CD4-positive, alpha-beta T cell treated with Interleukin-1 beta for 1 hour (primary cell): Measurements from ENCODE around the gene SLAMF7.
"Not testable (repeated sequence)": the region's sequence is repeated elsewhere in the genome, so short reads cannot be mapped to it uniquely, and the experiment has no call there.

Source experiments
- DNase-seq, 2 donors: peaks; one replicate each; pipeline ENCODE4 v3.0.0-alpha.2; 2020 to 2022

The SLAMF7 gene

DNA sequence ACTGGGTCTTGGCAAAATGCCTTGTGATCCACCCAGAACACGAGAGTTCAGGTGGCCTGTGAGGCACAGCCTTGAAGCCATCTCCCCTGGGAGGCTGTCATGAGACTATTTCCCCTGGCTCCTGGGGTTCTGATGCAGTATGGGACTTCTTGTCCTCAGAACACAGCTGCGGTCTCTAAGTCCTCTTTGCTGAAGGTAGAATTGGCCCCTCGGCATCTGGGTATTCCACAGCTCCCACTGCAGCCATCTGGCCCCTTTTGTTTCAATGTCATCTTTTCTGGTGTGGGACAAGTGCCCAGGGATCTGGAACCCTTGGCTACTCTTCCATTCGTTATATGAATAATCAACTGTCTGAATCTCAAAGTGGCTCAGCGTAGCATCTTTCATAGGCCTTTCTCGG is 39.9 kb downstream of the SLAMF7 start:
- DNase-seq, result no peak

DNA sequence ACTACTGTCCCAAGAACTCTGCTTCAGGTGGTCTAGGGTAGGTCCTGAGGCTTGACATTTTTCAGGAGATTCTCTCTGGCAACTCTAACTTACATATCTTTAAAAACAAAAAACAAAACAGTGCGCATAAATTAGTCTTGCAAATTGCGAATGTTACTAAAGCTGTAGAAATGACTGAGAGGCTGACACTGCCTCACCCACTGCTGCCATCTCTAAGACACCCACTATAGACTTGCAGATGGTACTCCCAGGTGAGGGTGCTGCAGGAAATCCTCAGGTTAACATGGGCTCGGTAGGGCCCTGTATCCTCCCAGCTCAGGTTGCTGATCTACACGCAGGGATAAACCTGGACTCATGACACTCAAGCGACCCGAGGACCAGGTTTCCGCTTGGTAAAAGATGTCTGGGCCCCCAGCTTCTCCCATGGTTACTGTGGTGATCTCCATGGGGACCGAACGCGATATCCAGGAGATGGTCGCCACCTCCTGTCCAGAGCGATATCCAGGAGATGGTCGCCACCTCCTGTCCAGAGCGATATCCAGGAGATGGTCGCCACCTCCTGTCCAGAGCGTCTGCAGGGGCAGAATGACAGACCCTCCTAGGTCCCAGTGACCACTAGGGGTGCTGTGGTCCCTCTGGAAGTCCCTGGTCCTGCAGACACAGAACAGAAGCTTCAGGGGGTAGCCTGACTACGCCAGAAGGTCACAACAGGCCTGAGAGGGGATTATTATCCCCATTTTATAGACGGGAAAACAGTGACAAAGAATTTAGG is 40.8 kb downstream of the SLAMF7 start:
- peak; percentile 49 to 50 for DNase-seq

DNA sequence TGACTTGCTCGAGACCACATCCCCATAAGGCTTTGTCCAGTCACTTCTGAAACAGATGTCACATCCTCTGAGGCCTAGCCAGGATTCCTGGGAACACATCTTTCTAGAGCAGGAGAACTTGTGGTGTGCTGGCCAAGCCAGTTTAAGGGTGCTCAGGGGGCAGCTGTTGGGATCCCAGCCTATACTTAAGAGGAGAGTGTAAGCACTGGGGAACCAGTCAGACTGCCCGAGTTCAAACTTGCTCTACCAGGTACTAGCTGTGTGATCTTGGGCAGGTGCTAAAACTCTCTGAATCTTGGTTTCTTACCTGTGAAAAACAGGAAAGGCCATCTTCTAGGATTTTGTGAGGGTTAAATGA is 41.3 kb downstream of the SLAMF7 start:
- DNase-seq, result no peak

DNA sequence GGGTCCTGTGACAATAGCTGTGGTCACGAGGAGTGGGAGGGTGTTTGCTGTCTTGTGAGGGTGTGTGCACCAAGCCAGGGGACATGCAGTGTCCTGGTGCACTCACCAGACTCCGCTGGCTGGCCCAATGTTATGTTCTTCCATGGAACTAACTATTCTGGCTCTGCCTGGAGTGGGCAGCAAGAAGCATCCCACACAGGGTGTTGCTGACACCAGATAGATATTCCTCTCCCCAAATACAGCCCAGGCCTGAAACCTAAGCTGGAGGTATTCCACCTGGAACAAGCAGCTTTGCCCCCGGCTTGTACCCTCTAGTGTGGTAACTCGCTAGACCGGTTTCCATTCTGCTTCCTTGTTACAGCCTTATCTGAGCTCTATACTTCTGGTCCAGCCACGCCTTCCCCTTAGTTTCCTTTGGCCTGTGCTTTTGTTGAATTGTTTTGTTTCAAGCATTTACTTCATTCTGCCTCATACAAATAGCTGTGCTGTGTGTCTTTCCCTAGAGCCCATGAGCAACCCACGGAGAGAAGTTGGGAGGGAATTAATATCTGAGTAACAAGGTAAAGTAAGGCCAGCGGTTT is 42.2 kb downstream of the SLAMF7 start:
- no peak for DNase-seq

DNA sequence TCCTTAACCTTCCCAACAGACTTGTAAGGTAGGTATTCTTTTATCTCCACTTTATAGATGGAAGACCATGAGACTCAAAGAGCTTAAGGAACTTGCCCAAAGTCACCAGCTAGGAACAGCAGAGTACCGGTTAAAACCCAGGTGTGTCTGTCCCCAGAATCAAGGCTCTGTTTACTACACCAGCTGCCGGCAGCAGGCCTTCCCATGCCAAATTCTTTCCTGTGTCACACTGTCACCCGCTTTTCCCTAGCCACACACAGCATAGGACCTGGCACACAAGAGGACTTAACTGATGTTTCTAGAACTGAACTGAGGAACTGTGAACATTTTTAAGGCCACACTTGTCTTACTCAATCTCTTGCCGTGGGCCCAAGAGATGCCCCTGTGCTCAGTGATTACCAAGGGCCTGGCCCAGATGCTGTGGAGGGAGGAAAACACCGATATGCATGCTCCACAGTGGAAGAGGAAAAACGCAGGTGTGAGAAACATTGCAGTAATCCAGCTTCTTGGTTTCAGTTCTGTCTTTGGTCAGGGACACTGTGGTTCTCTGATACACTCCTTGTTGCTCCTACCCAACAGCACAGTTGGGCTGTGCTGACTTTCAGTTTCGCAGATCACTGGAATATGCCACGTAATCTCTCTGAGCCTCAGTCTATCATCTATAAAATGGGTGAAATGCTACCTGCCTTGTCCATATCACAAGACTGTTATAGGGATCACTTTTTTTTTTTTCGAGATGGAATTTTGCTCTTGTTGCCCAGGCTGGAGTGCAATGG is 43.1 kb downstream of the SLAMF7 start:
- peak; percentile 44 to 61 for DNase-seq

DNA sequence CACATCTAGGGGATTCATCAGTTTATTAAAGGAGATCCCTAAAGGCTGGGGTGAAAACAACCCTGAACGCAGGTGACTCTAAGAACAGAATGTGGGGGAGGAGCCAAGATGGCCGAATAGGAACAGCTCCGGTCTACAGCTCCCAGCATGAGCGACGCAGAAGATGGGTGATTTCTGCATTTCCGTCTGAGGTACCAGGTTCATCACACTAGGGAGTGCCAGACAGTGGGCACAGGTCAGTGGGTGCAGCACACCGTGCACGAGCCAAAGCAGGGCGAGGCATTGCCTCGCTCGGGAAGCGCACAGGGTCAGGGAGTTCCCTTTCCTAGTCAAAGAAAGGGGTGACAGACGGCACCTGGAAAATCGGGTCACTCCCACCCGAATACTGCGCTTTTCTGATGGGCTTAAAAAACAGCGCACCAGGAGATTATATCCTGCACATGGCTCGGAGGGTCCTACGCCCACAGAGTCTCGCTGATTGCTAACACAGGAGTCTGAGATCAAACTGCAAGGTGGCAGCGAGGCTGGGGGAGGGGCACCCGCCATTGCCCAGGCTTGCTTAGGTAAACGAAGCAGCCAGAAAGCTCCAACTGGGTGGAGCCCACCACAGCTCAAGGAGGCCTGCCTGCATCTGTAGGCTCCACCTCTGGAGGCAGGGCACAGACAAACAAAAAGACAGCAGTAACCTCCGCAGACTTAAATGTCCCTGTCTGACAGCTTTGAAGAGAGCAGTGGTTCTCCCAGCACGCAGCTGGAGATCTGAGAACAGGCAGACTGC is 44.1 kb downstream of the SLAMF7 start:
- DNase-seq, result not testable (repeated sequence)

DNA sequence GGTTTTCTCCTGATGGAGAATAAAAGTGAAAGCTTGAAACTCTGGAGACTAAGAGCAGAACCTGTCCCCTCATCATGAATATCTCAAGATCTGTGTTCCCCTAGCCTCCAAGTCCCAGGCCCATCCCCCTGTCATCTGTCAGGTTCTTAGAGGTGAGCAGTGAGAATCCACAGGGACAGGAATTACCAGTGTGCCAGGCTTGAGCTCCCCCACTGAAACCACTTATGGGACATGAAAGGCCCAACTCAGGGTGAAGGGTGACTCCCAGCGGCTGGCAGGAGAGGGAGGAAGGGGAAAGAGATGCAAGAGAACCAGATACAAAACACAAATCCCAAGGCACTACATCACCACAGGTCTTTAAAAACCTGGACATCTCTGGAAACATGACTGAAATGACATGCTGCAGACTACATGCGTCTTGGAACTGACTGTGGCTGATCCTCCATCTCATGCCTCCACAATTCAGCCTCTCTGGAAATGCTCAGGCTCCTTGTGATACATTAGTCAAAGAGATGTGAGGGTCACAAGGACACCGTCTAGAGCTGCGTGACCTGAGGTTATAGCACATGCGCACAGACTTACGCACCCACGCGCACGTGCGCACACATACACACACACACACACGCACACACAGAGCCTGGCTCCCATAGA is 50.1 kb downstream of the SLAMF7 start:
- DNase-seq, result no peak

DNA sequence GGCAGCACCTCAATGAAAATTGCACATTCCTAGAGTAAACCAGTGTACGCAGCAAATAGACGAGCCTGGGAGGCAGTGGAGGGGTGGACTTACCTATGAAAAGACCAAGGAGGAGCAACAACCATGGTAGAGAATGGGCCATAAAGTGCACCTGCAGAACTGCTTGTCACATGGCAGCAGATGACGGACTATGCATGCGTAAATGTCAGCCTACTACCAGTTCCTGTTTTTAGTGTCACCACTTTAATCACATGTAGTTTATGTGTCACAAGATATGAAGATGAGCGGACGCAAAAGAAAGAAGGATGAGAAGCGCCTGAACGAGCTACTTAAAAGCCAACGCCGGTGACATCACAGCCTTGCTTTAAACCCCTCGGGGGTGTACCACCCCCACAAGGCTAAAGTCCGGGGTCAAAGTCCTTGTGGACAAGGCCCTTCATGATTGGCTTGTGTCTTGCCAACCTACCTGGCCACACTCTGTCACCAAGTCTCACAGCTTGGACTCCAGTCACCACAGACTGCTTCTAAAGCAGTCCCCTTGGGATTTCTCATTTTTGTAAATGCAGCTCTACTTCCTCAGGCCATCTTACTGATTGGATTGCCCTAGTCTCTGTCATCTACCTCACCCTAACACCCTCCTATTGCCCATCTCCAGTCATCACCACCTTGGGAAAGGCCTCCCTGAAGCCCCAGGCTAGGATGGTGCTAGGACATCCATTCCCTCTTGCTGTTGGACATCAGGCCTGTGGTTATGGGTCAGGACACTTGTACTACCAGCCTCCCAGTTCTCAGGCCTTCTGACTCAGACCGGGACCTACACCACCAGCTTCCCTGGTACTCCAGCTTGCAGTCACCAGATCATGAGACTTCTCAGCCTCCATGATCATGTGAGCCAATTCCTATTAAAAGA is 50.9 kb downstream of the SLAMF7 start:
- peak in 1 of 2 donors; percentile 83 for DNase-seq

DNA sequence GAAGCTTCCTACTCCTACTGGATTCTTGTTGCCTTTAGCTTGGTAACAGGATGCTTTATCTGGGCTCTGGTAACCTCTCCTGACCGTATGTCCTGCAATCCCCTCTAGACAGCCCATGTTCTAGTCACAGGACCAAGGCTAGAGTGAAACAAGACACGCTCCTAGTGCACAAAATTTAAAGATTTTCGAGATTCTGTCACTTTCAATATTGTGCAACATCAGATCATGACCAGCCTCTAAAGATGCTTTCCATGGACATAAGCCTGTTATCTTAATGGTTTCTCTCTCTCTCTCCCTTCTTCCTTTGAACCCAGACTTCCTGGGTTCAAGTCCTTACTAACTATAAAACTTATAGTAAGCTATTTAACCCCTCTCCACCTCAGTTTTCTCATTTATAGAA is 55.3 kb downstream of the SLAMF7 start:
- DNase-seq, result no peak

DNA sequence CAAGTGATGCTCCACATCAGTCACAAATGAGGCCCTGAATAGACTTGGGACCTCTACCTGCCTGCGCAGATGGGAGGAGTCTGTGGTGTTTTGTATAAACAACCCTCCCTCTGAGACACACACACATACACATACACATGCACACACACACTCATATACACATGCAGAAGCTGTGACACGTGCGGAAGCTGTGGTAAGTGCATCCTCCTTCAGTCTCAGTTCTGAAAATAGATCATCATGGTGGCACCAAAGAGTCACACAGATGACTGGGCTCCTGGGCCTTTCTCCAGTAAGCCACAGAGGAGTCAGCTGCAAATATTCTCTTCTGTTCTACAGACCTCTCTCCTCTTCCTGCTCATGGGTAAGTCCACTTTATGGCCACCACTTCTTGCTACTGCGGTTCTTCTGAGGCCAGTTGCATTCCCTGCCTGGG is 56.9 kb downstream of the SLAMF7 start, which contains the start of gene LY9:
LY9 (plus strand) TSS at position 224 of the 433 bp plus-strand sequence; CDS start at position 238, 14 bp downstream.
- peak; percentile 93 for DNase-seq

DNA sequence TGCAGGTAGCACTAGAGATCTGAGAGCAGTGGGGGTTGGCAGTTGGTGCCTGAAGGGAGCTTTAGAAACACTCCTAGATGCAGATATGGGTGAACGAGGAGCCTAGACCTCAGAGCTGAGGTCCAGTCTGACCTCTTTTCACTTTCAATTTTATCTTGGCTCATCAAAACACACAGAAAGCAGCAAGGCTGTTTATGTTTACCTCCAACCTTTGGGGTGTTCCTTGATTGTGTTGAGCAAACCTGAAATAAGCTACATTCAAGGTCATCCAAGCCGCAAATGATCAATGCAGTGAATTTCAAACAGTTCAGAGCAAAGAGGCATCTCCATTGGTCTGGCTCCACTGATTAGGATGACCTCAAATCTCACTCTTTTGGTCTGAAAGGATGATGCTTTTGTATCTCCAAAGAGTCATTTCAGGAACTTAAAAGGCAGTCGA is 58.2 kb downstream of the SLAMF7 start:
- no peak for DNase-seq

DNA sequence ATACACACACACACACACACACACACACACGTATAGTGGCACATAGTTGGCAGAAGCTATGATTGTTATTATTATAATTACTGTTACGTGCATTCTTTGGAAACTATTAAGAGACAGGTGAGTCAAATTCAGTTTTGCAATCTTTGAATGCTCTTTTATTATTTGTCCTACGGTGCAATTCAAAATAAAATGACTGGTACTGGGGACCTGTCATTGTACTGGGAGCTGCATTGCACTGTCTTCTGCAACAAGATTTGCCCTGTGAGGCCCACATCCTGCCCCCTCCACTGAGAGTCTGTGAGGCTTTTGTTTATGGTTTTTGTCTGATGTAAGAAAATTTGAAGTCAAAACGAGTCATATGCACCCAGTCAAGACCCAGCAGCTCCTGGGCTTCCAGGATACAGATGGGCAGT is 58.8 kb downstream of the SLAMF7 start:
- peak; percentile 60 to 65 for DNase-seq

DNA sequence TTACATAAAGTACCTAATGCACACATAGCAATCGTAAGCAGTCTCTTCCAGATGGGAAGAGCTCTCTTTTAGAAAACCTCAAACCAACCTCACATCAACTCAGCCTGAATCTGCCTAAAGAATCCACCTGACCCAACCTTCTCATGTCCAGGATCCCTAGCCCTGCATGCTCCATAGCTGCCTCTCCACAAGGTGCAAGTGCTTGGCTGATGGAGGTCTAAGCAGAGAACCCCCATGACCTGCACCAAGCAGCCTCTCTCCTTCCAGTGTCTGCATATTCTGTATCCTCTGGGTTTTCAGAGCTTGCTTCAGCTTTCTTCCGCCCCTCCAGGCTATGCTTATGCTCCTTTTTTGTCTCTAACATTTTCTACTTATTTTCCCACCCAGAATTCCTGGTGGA is 59.4 kb downstream of the SLAMF7 start:
- DNase-seq, result no peak

DNA sequence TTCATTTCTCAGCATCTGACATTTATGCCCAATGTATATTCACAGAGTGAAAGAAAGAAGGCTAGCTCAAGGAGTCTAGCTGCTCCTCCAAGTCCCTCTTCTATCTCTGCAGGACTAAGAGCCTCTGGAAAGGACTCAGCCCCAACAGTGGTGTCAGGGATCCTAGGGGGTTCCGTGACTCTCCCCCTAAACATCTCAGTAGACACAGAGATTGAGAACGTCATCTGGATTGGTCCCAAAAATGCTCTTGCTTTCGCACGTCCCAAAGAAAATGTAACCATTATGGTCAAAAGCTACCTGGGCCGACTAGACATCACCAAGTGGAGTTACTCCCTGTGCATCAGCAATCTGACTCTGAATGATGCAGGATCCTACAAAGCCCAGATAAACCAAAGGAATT is 60.6 kb downstream of the SLAMF7 start:
- no peak for DNase-seq

DNA sequence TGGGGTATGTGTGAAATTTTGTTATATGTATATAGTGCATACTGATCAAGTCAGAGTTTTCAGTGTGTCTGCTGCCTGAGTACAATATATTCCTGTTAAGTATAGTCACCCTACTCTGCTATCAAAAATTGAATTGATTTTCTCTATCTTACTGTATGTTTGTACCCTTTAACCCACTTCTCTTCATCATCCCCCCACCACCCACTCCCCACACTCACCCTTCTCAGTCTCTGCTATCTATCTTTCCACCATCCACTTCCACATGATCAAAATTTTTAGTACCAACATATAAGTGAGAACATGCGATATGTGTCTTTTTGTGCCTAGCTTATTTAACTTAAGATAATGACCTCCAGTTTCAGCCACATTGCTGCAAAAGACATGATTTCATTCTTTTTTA is 61.1 kb downstream of the SLAMF7 start:
- DNase-seq, result no peak

DNA sequence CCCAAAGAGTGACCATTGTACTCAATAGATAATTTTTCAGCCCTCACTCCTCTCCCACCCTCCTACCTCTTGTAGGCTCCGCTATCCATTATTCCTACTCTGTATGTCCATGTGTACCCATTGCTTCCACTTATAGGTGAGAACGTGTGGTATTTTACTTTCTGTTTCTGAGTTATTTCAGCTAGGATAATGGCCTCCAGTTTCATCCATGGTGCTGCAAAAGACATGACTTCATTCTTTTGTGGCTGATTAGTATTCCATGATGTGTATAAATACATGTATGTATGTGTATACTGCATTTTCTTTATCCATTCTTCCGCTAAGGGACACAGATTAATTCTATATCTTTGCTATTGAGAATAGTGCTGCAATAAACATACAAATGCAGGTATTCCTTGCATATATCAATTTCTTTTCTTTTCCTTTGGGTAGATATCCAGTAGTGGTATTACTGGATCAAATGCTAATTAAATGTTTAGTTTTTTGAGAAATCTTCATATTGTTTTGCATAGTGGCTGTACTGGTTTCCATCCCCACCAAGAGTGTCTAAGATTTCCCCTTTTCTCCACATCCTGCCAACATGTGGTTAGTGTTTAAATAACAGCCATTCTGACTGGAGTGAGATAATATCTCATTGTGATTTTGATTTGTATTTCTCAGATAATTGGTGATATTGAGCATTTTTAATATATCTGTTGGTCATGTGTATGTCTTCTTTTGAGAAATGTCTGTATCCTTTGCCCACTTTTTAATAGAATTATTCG is 61.8 kb downstream of the SLAMF7 start:
- peak in 1 of 2 donors; percentile 52 for DNase-seq

DNA sequence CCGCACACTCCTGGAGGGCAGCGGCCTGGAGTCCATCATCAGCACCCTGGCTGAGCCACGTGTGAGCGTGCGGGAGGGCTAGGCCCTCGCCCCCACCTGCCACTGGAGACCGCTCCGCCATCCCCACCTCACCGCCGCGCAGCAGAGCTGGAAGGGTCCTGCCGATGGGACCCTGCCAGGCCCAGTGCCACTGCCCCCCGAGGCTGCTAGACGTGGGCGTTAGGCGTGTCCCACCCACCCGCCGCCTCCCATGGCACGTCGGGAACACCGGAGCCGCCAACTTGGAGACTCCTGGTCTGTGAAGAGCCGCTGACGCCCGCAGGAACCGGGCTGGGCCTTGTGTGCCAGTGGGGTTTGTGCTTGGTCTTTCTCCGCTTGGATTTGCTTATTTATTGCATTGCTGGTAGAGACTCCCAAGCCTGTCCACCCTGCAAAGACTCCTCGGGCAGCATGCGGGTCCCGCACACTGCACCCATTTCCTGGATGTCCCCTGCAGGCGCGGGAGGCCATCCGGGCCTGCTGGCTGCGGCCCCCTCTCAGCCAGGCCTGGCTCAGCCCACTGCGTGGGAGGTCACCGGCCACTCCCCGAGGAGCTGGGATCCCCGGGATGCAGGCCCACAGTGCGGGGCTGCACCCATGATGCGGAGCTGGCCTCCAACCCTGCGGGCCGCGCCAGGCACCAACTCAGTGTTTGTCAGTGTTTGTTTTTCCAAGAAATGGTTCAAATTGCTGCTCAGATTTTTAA is 63.0 kb downstream of the SLAMF7 start:
- no peak for DNase-seq
